GM12878 (cell line): ENCODE measurements around the gene PLAGL2. TPM values are rescaled to one million over a fixed set of nuclear protein-coding genes. Genes with fewer than 3 reads are reported as not detected.

ENCODE experiments used
- ATAC-seq: fragments of 200-7000 bp; cut with Tn5 transposase; 3 replicates; pipeline ENCODE4 v1.9.1; 2020; ENCODE audit warnings: mild to moderate bottlenecking, moderate library complexity
- BruUV-seq: library from RNA; stranded (reverse); fragments of 400-500 nt; replicated peaks from 2 replicates; lab custom pipeline; 2021; lab: Mats Ljungman, UMichigan
- CTCF ChIA-PET: fragments of 300-600 bp; sonication (Branson Sonifier 250); formaldehyde crosslinking; extraction: SDS; loops from one replicate; lab custom pipeline; 2021; ENCODE audit warnings: inconsistent platforms; lab: Yijun Ruan, JAX
- POLR2A ChIA-PET: fragments of 350-600 bp; formaldehyde crosslinking; extraction: SDS; loops from one replicate; lab custom pipeline; 2021; ENCODE audit warnings: inconsistent platforms; lab: Charles Lee
- RAD21 ChIA-PET: fragments of 300-600 bp; sonication (Branson Sonifier 250); formaldehyde crosslinking; loops from one replicate; lab custom pipeline; 2023; ENCODE audit warnings: antibody characterized with exemption; ENCODE audit not compliant: unreplicated experiment; lab: Charles Lee
- SMC1A ChIA-PET: fragments of 300-600 bp; sonication (Branson Sonifier 250); formaldehyde crosslinking; loops from one replicate; lab custom pipeline; 2023; ENCODE audit not compliant: unreplicated experiment, uncharacterized antibody; lab: Charles Lee
- DNase-seq: peaks from one replicate; pipeline ENCODE4 v3.0.0-alpha.2; 2011; ENCODE audit warnings: low read depth, low spot score
- FAIRE-seq: peaks from 3 replicates; lab custom pipeline; 2011; peaks lifted over from hg19 to GRCh38; lab: Jason Lieb, UNC
- H2AFZ ChIP-seq: 2 replicates; pipeline ENCODE4 v1.6.0; 2011; ENCODE audit warnings: low read depth, low read length, control low read depth; ENCODE audit not compliant: control insufficient read depth
- H3K27ac ChIP-seq: 2 replicates; pipeline ENCODE4 v1.5.1; 2011; ENCODE audit warnings: control low read depth; ENCODE audit not compliant: control insufficient read depth, insufficient read depth
- H3K27me3 ChIP-seq, 2 experiments: replicated peaks in 1 of 2; 2 replicates each; pipeline versions ENCODE4 v1.6.0 to v1.6.1; 2011; ENCODE audit warnings: low read length in 1 of 2; ENCODE audit not compliant: control insufficient read depth in 2 of 2, insufficient read depth in 2 of 2
- H3K36me3 ChIP-seq, 2 experiments: 2 replicates each; pipeline ENCODE4 v1.5.1; 2011; ENCODE audit warnings: low read length in 1 of 2; ENCODE audit not compliant: control insufficient read depth in 2 of 2, insufficient read depth in 2 of 2
- H3K4me1 ChIP-seq: 2 replicates; pipeline ENCODE4 v1.6.1; 2011; ENCODE audit warnings: mild to moderate bottlenecking, low read length, moderate library complexity, mixed read lengths; ENCODE audit not compliant: control insufficient read depth, insufficient read depth
- H3K4me2 ChIP-seq: 2 replicates; pipeline ENCODE4 v1.6.0; 2011; ENCODE audit warnings: control low read depth; ENCODE audit not compliant: control insufficient read depth, insufficient read depth
- H3K4me3 ChIP-seq: fragments of 200-600 bp; sonication (generic); 2 replicates; pipeline ENCODE4 v1.5.1; 2016
- H3K79me2 ChIP-seq: 2 replicates; pipeline ENCODE4 v1.6.0; 2011; ENCODE audit warnings: low read length; ENCODE audit not compliant: control insufficient read depth, insufficient read depth
- H3K9ac ChIP-seq: 2 replicates; pipeline ENCODE4 v1.8.0; 2011; ENCODE audit warnings: low read length, control low read depth, mixed read lengths; ENCODE audit not compliant: control insufficient read depth, insufficient read depth
- H3K9me3 ChIP-seq: replicated peaks from 3 replicates; pipeline ENCODE4 v1.5.1; 2011; ENCODE audit warnings: mild to moderate bottlenecking, low read length; ENCODE audit not compliant: control insufficient read depth, insufficient read depth
- H4K20me1 ChIP-seq: 2 replicates; pipeline ENCODE4 v1.6.0; 2011; ENCODE audit not compliant: control insufficient read depth, insufficient read depth
- EGR1 ChIP-seq, 2 experiments: IDR thresholded peaks; 1 replicate in 1 of 2; 2 replicates in 1 of 2; pipeline ENCODE4 v1.6.1; 2011 to 2012; ENCODE audit warnings: low read depth in 2 of 2, low read length in 2 of 2, borderline replicate concordance in 1 of 2, mild to moderate bottlenecking in 1 of 2, moderate library complexity in 1 of 2
- ETV6 ChIP-seq, 2 experiments: fragments of 450-650 bp in 1 of 2; IDR thresholded peaks in 1 of 2; conservative IDR thresholded peaks in 1 of 2; 2 replicates each; pipeline ENCODE4 v1.6.1; 2014; ENCODE audit warnings: antibody characterized with exemption in 1 of 2, borderline replicate concordance in 1 of 2, low read depth in 1 of 2, mild to moderate bottlenecking in 1 of 2, moderate library complexity in 1 of 2
- HSF1 ChIP-seq: fragments of 150-350 bp; IDR thresholded peaks from 2 replicates; pipeline ENCODE4 v1.6.1; 2014; ENCODE audit warnings: mild to moderate bottlenecking, low read depth, low read length
- ZBTB4 ChIP-seq: fragments of 450-650 bp; formaldehyde crosslinking; IDR thresholded peaks from 2 replicates; pipeline ENCODE4 v1.4.0; 2022; ENCODE audit warnings: mild to moderate bottlenecking, moderate library complexity
- ZBTB40 ChIP-seq: fragments of 450-650 bp; IDR thresholded peaks from 2 replicates; pipeline ENCODE4 v1.6.1; 2016; ENCODE audit warnings: mild to moderate bottlenecking, moderate library complexity, borderline replicate concordance
- WGBS: methylation state at CpG from one replicate; pipeline ENCODE4 v1.1.6; 2016; ENCODE audit warnings: low lambda C conversion rate; ENCODE audit not compliant: insufficient replicate concordance, insufficient coverage; ENCODE audit errors: missing lambda C conversion rate; 5-methylcytosine and 5-hydroxymethylcytosine counted together
- in situ Hi-C: fragments of 300-500 bp; cut with MboI; formaldehyde crosslinking; loops from 9 replicates; pipeline ENCODE4 v1.14.3; 2018; ENCODE audit warnings: mixed read lengths
- intact Hi-C: fragments of 100-400 bp; cut with micrococcal nuclease; formaldehyde crosslinking; loops from one replicate; pipeline ENCODE4 v1.14.2; 2022; ENCODE audit not compliant: unreplicated experiment
- polyA plus RNA-seq, 11 experiments: library from polyadenylated mRNA; depleted of rRNA in 4 of 11; unstranded in 6 of 11; stranded (reverse) in 5 of 11; fragments of >200 nt; fragmentation: Nextera tagmentation in 4 of 11; fragmentation: Illumina TruSeq in 1 of 11; extraction: Ambion mirVana in 4 of 11; extraction: Trizol in 1 of 11; gene quantifications; 1 replicate in 1 of 11; 2 replicates in 10 of 11; pipeline versions ENCODE4 v1.2.1 to v1.2.3, GENCODE V29; 2011 to 2016; ENCODE audit warnings: inconsistent platforms in 2 of 11, missing spikeins in 2 of 11, low read depth in 1 of 11
- total RNA-seq, 4 experiments: library from RNA; depleted of rRNA in 3 of 4; stranded (reverse); fragments of >200 nt in 3 of 4; fragmentation: Illumina TruSeq in 1 of 4; extraction: Trizol in 1 of 4; gene quantifications; 2 replicates each; pipeline versions ENCODE4 v1.2.1 to v1.2.3, GENCODE V29; 2013 to 2021

PLAGL2 gene
- total and polyA plus RNA-seq, 10 of the 15 experiments (the other 5 are each of a cell fraction or from before 2014, with no cell fraction given) = 4.4 to 32.3 (median 13.3) TPM

- no peak for TF ChIP-seq ZBTB4
Measured at GRCh38 chr20:32218156-32218900, 10.8 kb upstream of the PLAGL2 start (continued).

GRCh38 chr20:32216179-32217142, 8.9 kb upstream of the PLAGL2 start:
- H3K4me2 ChIP-seq = no peak overlapping the region
- CTCF ChIA-PET = no interaction called here
- in situ Hi-C loops = no loop called here
- intact Hi-C loops = no loop called here
- TF ChIP-seq ZBTB40 (no peak), EGR1 (IDR thresholded peaks at IDR 0.05; ENCODE audit: borderline replicate concordance in 1 of 2, low read depth in 2 of 2, low read length in 2 of 2) (no peak), HSF1 (no peak), ETV6 (conservative IDR thresholded peaks at IDR 0.05 in 1 of 2, IDR thresholded peaks at IDR 0.05 in 1 of 2; ENCODE audit: borderline replicate concordance in 1 of 2, low read depth in 1 of 2) (no peak)
- H3K4me3 ChIP-seq = no peak overlapping the region
- POLR2A ChIA-PET = interaction anchor here (0.6 kb wide), 1 partner anchor 348 kb away, joined by 6 read pairs; no protein-coding TSS in a partner anchor
- H3K27me3 ChIP-seq = no peaks in the 10 kb centered on the region
- no peaks in the 10 kb centered on the region for H4K20me1 ChIP-seq
- H3K9ac ChIP-seq = no peak overlapping the region
- H3K36me3 ChIP-seq = peaks cover 3 to 26% of the 10 kb centered on the region in 2 experiments
- TSS peak; percentile 34 for BruUV-seq
- DNase-seq (no peak), ATAC-seq (no peak), FAIRE-seq (no peak)
- RAD21 ChIA-PET = no interaction called here
- SMC1A ChIA-PET = interaction anchor here (1.0 to 1.6 kb wide), 4 partner anchors 12 to 69 kb away, joined by 3 to 5 read pairs (median 4); no protein-coding TSS in a partner anchor
- H2AFZ ChIP-seq = no peak overlapping the region
- H3K79me2 ChIP-seq = no peaks in the 10 kb centered on the region
- H3K9me3 ChIP-seq = no peaks in the 10 kb centered on the region
- 95% methylated on average over 13 of the region's 13 CpGs for WGBS
- H3K4me1 ChIP-seq = no peaks in the 10 kb centered on the region
- H3K27ac ChIP-seq = no peak overlapping the region
